ENCODE measurements around the gene DENND2D. TPM values are rescaled to one million over a fixed set of nuclear protein-coding genes. Genes with fewer than 3 reads are reported as not detected.

Gene DENND2D
- total RNA-seq, 1 experiment from 2014 or later, result 2.1 TPM

- ATAC-seq (no peak), DNase-seq (ENCODE audit: low spot score) (no peak)
- no peaks in the 10 kb centered on the region for H3K9me3 Mint-ChIP-seq
- ChIA-PET POLR2A (no interaction called here), CTCF (no interaction called here)
- H3K27me3 Mint-ChIP-seq (ENCODE audit: low read depth), result peaks cover 35% of the 10 kb centered on the region
- H3K27ac Mint-ChIP-seq, result no peak overlapping the region
- H3K4me1 Mint-ChIP-seq, result peaks cover 14% of the 10 kb centered on the region
- H3K36me3 Mint-ChIP-seq, result no peaks in the 10 kb centered on the region
- TF ChIP-seq SOX15 (CRISPR knock-in tag; IDR thresholded peaks at IDR 0.05) (no peak), NFATC4 (CRISPR knock-in tag; IDR thresholded peaks at IDR 0.05) (no peak)
- no peak overlapping the region for H3K4me3 Mint-ChIP-seq
Measured at GRCh38 chr1:111200802-111201161, 336 bp upstream of the DENND2D start.

GRCh38 chr1:111199329-111199728 lies 1.1 kb downstream of the DENND2D start:
- Mint-ChIP-seq H3K27ac (no peak overlapping the region), H3K4me3 (no peak overlapping the region), H3K36me3 (no peaks in the 10 kb centered on the region), H3K9me3 (no peaks in the 10 kb centered on the region), H3K27me3 (ENCODE audit: low read depth) (peaks cover 21% of the 10 kb centered on the region), H3K4me1 (peaks cover 7% of the 10 kb centered on the region)
- DNase-seq (ENCODE audit: low spot score), result no peak
- POLR2A ChIA-PET, result no interaction called here
- ATAC-seq, result no peak
- CTCF ChIA-PET, result interaction anchor here (0.6 kb wide), 1 partner anchor 560 kb away, joined by 4 read pairs; no protein-coding TSS in a partner anchor
- TF ChIP-seq ZNF671 (CRISPR knock-in tag; IDR thresholded peaks at IDR 0.05), result no peak
- TF ChIP-seq ZSCAN18 (CRISPR knock-in tag; IDR thresholded peaks at IDR 0.05), result no peak
- no peak for TF ChIP-seq FOXP4 (CRISPR knock-in tag; IDR thresholded peaks at IDR 0.05)
- no peak for TF ChIP-seq CREB1 (CRISPR knock-in tag; IDR thresholded peaks at IDR 0.05)
- TF ChIP-seq MXD4 (CRISPR knock-in tag; IDR thresholded peaks at IDR 0.05; ENCODE audit: borderline replicate concordance), result no peak
- TF ChIP-seq ZNF416 (CRISPR knock-in tag; IDR thresholded peaks at IDR 0.05), result no peak
- TF ChIP-seq ELF4 (CRISPR knock-in tag; IDR thresholded peaks at IDR 0.05; ENCODE audit: low read depth), result no peak
- TF ChIP-seq NFE2L1 (CRISPR knock-in tag; IDR thresholded peaks at IDR 0.05), result no peak
- TF ChIP-seq USF2 (CRISPR knock-in tag; IDR thresholded peaks at IDR 0.05), result no peak
- TF ChIP-seq PRDM15 (CRISPR knock-in tag; IDR thresholded peaks at IDR 0.05), result no peak
- no peak for TF ChIP-seq ETV6 (CRISPR knock-in tag; IDR thresholded peaks at IDR 0.05)
- TF ChIP-seq ZNF512 (CRISPR knock-in tag; IDR thresholded peaks at IDR 0.05; ENCODE audit: borderline replicate concordance), result no peak
- no peak for TF ChIP-seq ESRRA (CRISPR knock-in tag; IDR thresholded peaks at IDR 0.05; ENCODE audit: borderline replicate concordance)
- no peak for TF ChIP-seq ZNF232 (CRISPR knock-in tag; IDR thresholded peaks at IDR 0.05)
- TF ChIP-seq E2F1 (CRISPR knock-in tag; IDR thresholded peaks at IDR 0.05), result no peak
